Progenitor cell of endocrine pancreas (in vitro differentiated cells): Measurements from ENCODE around the gene DOC2A. TPM values are rescaled to one million over a fixed set of nuclear protein-coding genes. Genes with fewer than 3 reads are reported as not detected.

Source experiments
- DNase-seq: peaks from one replicate; pipeline ENCODE4 v3.0.0; 2021; ENCODE audit warnings: low spot score; ENCODE audit not compliant: unreplicated experiment
- H3K27ac Mint-ChIP-seq: 2 replicates; pipeline ENCODE4 v1.8.0; 2021; ENCODE audit warnings: mild to moderate bottlenecking, moderate library complexity, mixed read lengths
- H3K27me3 Mint-ChIP-seq: 2 replicates; pipeline ENCODE4 v1.8.0; 2021; ENCODE audit warnings: mixed read lengths
- H3K36me3 Mint-ChIP-seq: 2 replicates; pipeline ENCODE4 v1.8.0; 2022; ENCODE audit warnings: mixed read lengths; ENCODE audit not compliant: insufficient read depth
- H3K4me1 Mint-ChIP-seq: 2 replicates; pipeline ENCODE4 v1.8.0; 2021; ENCODE audit warnings: low read depth, mixed read lengths
- H3K4me3 Mint-ChIP-seq: 2 replicates; pipeline ENCODE4 v1.8.0; 2021; ENCODE audit warnings: low read depth, mild to moderate bottlenecking, moderate library complexity, mixed read lengths
- H3K9me3 Mint-ChIP-seq: 2 replicates; pipeline ENCODE4 v1.8.0; 2021; ENCODE audit warnings: low read depth, mixed read lengths
- total RNA-seq: library from RNA; stranded (reverse); gene quantifications from 2 replicates; pipeline ENCODE4 v1.2.1, GENCODE V29; 2021
- TF ChIP-seq, protein P1 (sequence below): fragments of 200-600 bp; sonication (generic); IDR thresholded peaks from one replicate; pipeline ENCODE4 v1.5.0; 2021; ENCODE audit warnings: antibody characterized with exemption, mild to moderate bottlenecking; ENCODE audit not compliant: unreplicated experiment

DOC2A gene
- total RNA-seq, 1 donor from 2014 or later: 5.0 TPM

DNA sequence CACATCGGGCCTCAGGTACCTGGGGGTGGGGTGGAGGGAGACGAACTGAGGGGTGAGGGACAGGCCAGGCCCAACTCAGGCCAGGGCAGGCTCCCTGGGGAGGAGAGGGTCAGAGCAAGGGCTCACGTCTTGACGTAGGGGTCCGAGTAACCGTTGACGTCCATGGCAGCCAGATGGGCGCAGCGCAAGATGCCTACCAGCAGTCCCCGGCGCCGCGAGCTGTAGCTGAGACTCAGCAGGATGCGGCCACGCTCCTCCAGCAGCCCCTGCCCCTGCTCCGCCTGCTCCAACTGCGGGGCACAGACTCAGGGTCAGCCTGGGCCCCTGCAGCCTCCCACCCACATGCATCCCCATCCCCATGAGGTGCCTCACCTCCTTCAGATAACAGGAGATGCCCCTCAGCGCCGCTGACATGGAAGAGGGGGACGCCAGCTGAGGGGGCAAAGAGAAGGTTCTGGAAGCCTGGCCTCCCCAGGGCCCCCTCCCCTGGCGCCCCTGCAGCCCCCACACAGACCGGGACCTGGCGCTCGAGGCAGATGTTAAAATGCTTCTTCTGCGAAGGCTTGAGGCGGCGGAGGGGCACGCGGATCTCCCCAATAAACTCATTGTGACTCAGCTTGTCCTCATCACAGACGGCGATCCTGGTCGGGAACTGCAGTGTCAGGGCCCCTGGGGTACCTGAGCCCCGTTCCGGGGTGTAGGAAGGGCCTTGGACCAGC lies 4.0 kb downstream of the DOC2A start:
- Mint-ChIP-seq H3K4me1 (no peaks in the 10 kb centered on the region), H3K27ac (no peak overlapping the region), H3K36me3 (peaks cover 4% of the 10 kb centered on the region), H3K4me3 (no peak overlapping the region), H3K27me3 (peaks cover 30% of the 10 kb centered on the region), H3K9me3 (no peaks in the 10 kb centered on the region)
- no peak for DNase-seq
- TF ChIP-seq, protein P1, sequence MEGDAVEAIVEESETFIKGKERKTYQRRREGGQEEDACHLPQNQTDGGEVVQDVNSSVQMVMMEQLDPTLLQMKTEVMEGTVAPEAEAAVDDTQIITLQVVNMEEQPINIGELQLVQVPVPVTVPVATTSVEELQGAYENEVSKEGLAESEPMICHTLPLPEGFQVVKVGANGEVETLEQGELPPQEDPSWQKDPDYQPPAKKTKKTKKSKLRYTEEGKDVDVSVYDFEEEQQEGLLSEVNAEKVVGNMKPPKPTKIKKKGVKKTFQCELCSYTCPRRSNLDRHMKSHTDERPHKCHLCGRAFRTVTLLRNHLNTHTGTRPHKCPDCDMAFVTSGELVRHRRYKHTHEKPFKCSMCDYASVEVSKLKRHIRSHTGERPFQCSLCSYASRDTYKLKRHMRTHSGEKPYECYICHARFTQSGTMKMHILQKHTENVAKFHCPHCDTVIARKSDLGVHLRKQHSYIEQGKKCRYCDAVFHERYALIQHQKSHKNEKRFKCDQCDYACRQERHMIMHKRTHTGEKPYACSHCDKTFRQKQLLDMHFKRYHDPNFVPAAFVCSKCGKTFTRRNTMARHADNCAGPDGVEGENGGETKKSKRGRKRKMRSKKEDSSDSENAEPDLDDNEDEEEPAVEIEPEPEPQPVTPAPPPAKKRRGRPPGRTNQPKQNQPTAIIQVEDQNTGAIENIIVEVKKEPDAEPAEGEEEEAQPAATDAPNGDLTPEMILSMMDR: no peak

DNA sequence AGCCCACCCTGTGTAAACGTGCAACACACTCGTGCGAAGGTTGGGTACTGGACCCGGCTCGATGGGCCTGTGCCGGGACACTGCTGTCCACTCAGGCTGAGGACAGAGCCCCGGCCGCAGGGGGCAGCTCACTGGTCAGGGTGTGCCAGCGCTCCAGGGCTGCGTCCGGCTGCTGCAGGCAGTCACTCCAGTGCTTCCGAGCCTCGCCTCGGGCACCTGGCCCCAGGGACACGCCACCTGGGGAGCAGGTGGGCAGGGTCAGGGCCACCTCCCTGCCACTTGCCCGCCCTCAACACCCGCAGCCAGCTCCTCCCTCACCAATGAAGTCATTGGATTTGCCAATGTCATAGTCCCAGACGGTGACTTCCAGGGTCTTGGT lies 4.7 kb downstream of the DOC2A start:
- no peaks in the 10 kb centered on the region for H3K9me3 Mint-ChIP-seq
- H3K4me1 Mint-ChIP-seq: no peaks in the 10 kb centered on the region
- H3K4me3 Mint-ChIP-seq: no peak overlapping the region
- no peak for DNase-seq
- H3K27ac Mint-ChIP-seq: no peak overlapping the region
- peaks cover 4% of the 10 kb centered on the region for H3K36me3 Mint-ChIP-seq
- TF ChIP-seq, protein P1: no peak
- peaks cover 28% of the 10 kb centered on the region for H3K27me3 Mint-ChIP-seq

DNA sequence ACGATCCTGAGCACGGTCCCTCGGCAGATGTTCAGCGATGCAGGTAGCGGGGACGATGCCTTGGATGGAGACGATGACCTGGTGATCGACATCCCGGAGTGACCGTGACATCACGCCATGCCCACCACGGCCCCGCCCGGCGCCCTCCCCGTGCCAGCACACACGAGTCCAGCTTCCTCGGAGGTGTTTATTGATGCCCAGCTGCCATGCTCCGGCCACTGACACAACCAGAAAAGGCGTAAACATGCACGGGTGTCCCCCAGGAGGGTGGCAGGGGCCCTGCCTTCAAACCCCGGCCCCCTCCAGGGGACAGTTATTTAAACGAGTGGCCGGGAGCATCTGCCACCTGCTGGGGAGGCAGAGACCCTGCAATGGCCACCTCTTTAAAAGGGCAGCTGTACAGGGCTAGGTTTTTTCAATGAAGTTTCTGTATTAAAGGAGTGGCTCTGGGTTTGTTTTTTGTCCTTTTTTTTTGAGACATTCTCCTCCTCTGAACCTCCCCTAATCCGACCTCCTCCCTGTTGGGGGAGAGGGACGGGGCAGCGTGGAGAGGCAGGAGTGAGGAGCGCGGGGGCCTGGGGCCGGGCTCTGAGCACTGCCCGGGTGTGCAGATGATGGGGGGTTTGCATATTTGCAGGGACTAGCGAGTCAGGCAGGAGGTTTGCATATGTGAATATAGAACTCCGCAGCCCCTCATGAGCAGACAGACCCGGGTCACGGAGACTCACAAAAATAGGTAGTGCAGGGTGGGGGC lies 5.3 kb downstream of the DOC2A start:
- DNase-seq: no peak
- TF ChIP-seq, protein P1: peak; percentile 72
- Mint-ChIP-seq H3K27ac (no peak overlapping the region), H3K4me1 (no peaks in the 10 kb centered on the region), H3K36me3 (peaks cover 4% of the 10 kb centered on the region), H3K9me3 (no peaks in the 10 kb centered on the region), H3K27me3 (peaks cover 27% of the 10 kb centered on the region), H3K4me3 (no peak overlapping the region)

DNA sequence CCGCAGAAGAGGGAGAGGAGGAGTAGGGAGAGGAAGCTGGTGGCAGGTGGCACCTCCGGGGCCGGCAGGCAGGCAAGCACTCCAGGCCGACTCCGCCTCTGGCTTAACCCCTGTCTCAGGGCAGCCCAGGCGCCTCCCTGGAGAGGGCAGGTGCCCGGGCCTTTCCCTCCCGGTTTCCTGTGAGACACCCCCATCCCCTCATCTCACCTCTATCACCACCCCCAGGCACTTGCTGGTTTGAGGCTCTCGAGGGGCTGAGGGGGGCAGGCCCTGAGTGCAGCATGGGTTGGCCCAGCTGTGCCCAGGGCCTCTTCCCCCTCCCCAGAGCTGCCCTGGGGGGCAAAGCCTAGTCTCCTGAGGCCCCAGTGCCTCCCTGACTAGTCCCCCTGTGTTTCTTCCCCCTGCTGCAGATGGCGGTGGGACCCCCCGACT lies 6.0 kb downstream of the DOC2A start:
- Mint-ChIP-seq H3K36me3 (peaks cover 4% of the 10 kb centered on the region), H3K4me1 (no peaks in the 10 kb centered on the region), H3K4me3 (no peak overlapping the region), H3K27me3 (peaks cover 21% of the 10 kb centered on the region), H3K27ac (no peak overlapping the region), H3K9me3 (no peaks in the 10 kb centered on the region)
- no peak for DNase-seq
- TF ChIP-seq, protein P1: no peak

DNA sequence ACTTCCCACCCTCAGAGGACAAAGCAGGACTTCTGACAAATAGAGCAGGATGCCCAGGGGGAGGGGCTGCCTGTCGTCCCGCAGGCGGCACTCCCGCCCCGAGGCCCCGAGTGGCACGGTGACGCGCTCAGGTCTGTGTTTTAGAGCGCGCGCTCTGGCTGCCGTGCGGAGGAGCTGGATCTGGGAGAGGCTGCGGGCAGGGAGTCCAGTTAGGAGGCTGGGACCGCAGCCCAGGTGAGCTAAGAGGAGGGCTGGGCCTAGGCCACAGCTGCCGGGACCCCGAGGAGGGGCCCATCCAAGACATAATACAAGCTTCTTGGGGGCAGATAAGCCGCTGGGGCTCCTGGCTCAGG lies 6.4 kb downstream of the DOC2A start:
- H3K4me3 Mint-ChIP-seq: no peak overlapping the region
- TF ChIP-seq, protein P1: no peak
- peaks cover 4% of the 10 kb centered on the region for H3K36me3 Mint-ChIP-seq
- no peak overlapping the region for H3K27ac Mint-ChIP-seq
- no peak for DNase-seq
- no peaks in the 10 kb centered on the region for H3K9me3 Mint-ChIP-seq
- no peaks in the 10 kb centered on the region for H3K4me1 Mint-ChIP-seq
- H3K27me3 Mint-ChIP-seq: peaks cover 18% of the 10 kb centered on the region
